Measurements from ENCODE around the gene SMTN. TPM values are rescaled to one million over a fixed set of nuclear protein-coding genes. Genes with fewer than 3 reads are reported as not detected.
"Not testable (repeated sequence)": the region's sequence is repeated elsewhere in the genome, so short reads cannot be mapped to it uniquely, and the experiment has no call there.

Gene SMTN
- total RNA-seq, 4 donors from 2014 or later = 29.2 to 116 (median 32.2) TPM

DNA sequence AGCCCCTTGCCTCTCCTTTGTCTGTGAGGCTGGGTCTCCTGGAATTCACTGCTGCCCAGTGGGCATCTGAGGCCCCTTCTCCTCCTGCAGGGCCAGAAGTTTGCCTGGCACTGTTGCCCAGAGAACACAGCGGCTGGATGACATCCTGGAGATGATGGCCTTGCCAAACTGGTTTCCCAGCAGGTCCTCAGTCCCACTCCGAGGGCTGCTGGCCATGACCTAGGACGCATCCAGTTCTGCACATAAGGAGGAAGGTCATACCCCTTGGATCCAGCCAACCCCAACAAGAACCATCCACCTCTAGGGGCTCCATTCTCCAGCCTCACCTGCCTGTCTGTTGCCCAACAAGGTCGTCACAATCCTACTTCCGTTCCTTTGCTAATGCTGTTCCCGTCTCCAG, 3.4 kb upstream of the SMTN start:
- DNase-seq (ENCODE audit: low spot score) = no peak
- no peak for ATAC-seq (ENCODE audit: low FRiP score)
- TF ChIP-seq, protein P1, sequence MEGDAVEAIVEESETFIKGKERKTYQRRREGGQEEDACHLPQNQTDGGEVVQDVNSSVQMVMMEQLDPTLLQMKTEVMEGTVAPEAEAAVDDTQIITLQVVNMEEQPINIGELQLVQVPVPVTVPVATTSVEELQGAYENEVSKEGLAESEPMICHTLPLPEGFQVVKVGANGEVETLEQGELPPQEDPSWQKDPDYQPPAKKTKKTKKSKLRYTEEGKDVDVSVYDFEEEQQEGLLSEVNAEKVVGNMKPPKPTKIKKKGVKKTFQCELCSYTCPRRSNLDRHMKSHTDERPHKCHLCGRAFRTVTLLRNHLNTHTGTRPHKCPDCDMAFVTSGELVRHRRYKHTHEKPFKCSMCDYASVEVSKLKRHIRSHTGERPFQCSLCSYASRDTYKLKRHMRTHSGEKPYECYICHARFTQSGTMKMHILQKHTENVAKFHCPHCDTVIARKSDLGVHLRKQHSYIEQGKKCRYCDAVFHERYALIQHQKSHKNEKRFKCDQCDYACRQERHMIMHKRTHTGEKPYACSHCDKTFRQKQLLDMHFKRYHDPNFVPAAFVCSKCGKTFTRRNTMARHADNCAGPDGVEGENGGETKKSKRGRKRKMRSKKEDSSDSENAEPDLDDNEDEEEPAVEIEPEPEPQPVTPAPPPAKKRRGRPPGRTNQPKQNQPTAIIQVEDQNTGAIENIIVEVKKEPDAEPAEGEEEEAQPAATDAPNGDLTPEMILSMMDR (IDR thresholded peaks at IDR 0.05) = no peak

DNA sequence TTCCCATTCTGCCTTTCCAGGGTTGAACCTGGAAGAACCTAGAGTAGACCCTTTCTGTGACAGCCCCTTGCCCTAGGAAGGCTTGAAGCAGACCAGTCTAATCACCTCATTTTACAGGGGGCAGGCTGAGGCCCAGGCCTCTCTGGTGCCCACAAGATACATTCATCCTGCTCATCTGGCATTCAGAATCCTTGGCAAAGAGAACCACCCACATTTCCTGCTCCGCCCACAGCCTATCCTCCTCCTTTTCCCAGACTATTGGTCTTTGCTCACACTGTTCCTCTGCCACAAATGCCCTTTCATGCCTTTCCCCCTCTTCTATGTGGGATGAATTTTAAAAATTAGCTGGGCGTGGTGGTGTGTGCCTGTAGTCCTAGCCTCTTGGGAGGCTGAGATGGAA, 2.7 kb upstream of the SMTN start:
- ATAC-seq (ENCODE audit: low FRiP score); DNase-seq (ENCODE audit: low spot score): not testable (repeated sequence)

DNA sequence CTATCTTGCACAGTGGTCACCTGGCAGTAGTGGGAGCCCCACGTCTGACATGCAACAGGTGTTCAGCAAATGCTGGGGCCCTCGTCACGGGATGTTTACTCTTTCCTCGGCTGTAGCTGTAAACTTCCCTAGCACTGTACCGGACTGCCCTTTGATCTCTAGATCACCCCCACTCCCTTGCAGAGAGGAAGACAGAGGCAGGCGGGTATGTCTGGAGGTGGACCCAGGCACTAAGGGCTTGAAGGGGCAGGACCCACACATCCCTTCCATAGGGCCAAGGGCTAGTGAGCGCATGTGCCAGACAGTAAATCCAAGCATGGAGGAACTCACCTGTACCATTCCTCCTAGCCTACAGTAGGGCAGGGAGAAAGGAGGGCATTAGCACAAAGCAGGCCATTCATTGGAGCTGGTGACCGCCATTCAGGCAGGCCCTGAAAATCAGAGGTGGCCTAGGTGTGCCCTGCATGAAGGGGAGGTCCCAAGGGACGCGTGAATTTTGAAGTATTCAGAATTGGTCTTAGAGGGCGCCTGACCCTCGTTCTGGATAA, 1.9 kb upstream of the SMTN start:
- DNase-seq (ENCODE audit: low spot score) (no peak), ATAC-seq (ENCODE audit: low FRiP score) (no peak)
- TF ChIP-seq, protein P1 (IDR thresholded peaks at IDR 0.05) = no peak

DNA sequence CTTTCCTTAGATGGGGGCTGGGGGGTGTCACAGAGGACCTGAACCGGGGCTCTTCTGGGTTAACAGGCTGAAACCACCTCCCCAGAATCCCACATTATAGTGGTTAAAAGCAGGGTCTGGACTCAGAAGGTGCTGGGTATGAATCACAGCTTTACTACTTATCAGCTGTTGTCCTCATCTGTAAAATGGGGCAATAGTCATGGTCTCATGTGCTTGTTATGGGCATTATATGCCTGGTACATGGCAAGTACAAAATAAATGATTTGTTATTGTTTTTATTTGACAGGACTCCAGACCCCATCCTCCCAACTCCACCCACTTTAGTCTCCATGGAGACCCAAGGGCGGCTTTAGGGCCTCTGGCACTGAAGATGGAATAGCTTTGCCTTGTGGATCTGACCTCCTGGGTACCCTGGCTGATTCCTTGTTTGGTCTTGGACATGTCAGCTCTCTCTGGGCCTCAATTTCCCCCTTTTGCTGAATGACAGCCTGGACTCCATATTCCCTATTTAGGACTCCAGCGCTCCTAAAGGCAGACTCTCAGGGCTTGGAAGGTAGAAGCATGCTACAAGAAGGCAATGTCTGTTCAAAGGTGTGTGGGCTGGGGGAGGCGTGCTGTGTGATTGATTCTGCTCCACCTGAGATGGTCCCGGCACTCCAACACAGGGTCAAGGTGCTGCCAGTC, 812 bp upstream of the SMTN start:
- TF ChIP-seq, protein P1 (IDR thresholded peaks at IDR 0.05) = no peak
- no peak for DNase-seq (ENCODE audit: low spot score)
- no peak for ATAC-seq (ENCODE audit: low FRiP score)

DNA sequence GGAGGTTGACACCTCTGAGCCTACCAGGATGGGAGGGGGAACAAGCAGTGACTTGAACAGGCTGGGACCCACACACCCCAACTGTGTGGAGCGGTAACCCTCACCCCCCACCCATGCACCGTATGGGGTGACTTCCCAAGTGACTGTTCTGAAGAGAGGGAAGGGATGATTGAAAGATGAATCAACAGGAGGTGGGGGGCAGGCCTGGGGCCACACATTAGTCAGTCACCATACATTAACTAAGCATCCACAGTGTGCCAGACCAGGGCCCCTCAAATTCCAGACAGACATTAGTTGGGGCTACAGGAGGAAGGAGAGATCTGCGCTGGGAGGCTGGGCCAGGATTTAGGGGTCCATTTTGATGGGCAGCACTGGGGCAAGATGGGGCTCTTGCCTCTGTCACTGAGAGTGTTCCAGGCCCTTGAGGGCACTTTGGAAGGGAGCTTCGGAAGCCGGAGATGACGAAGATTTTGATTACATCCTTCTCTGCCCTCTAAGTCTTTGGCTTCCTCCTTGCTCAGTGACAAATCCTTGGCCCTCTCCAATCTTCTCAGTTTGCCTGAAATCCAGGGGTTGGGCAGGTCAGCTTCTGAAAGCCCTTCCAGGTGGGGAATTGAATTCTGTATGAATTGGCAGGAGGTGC, 966 bp downstream of the SMTN start:
- ATAC-seq (ENCODE audit: low FRiP score) = no peak
- no peak for DNase-seq (ENCODE audit: low spot score)
- TF ChIP-seq, protein P1 (IDR thresholded peaks at IDR 0.05) = no peak

DNA sequence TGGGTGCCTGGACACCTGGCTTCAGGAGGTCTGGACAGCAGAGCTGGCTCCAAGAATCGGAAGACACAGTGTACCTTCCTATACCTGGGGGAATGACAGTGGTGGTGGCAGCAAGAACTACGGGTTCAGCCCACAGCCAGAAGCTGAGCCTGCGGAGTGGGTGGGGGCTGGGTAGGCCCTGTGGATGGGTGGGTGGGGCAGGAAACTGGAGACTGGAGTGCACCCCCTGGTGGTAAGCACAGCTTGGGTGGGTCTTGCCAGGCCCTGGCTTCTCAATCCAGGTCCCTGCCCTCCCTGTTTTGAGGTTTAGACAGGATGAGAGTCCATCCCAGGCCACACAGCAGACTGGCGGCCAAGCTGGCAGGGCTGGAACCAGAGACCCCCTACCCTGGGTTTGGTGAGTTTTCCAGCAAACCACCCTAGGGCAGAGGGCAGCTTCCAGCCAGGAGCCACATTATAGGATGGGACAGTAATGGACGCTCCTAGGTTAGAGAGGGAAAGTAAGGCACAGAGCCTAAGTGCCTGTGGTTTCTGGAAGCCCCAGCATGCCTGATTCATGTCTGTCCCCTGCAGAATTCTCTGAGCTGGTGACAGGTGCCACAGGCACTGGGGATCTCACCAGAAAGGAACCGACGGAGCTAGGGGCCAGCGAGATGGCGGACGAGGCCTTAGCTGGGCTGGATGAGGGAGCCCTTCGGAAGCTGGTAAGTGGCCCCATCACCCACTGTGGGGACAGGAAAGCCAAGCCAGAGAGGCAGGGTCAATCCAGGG, 1.7 kb downstream of the SMTN start:
- DNase-seq (ENCODE audit: low spot score) = peak; percentile 62
- ATAC-seq (ENCODE audit: low FRiP score) = no peak
- TF ChIP-seq, protein P1 (IDR thresholded peaks at IDR 0.05) = no peak

DNA sequence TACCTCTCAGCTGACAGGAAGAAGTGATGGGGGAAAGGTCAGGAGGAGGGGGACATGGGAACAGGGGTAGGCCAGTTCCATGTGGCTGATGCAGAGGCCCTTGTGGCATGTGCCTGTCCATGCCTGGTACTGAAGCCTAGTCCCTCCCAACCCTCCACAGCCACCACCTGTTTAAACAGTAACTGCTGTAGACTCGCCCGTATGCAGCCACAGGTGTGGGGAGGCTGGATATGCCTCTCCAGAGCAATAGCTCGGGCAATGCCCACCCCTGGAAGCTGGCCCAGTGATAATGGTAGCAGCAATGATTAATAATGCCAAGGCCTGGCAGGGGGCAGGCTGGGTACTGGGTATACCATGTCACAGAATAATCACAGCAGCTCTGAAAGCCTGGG, 2.3 kb downstream of the SMTN start:
- DNase-seq (ENCODE audit: low spot score) = no peak
- no peak for ATAC-seq (ENCODE audit: low FRiP score)
- TF ChIP-seq, protein P1 (IDR thresholded peaks at IDR 0.05) = no peak

All from omental fat pad (tissue), 4 donors.